Erythroblast (primary cell): ENCODE measurements around the gene ATP6V1B1.

Source experiments
- DNase-seq, 2 experiments: peaks; one replicate each; lab custom pipeline; 2025; lab: John Stamatoyannopoulos, UW
- GATA1 ChIP-seq: IDR thresholded peaks from 2 replicates; pipeline ENCODE4 v1.6.1; 2011; ENCODE audit warnings: low read depth, mild to moderate bottlenecking, control low read depth, low read length, moderate library complexity
- POLR2A ChIP-seq: IDR thresholded peaks from 2 replicates; pipeline ENCODE4 v1.6.1; 2011; ENCODE audit warnings: mild to moderate bottlenecking, low read length

The ATP6V1B1 gene

GRCh38 chr2:70956141-70956540, 20.4 kb downstream of the ATP6V1B1 start:
- TF ChIP-seq GATA1, result no peak
- TF ChIP-seq POLR2A, result no peak
- no peak for DNase-seq

GRCh38 chr2:70957798-70958197, 22.1 kb downstream of the ATP6V1B1 start:
- DNase-seq, result no peak
- TF ChIP-seq POLR2A, result no peak
- TF ChIP-seq GATA1, result no peak

DNA sequence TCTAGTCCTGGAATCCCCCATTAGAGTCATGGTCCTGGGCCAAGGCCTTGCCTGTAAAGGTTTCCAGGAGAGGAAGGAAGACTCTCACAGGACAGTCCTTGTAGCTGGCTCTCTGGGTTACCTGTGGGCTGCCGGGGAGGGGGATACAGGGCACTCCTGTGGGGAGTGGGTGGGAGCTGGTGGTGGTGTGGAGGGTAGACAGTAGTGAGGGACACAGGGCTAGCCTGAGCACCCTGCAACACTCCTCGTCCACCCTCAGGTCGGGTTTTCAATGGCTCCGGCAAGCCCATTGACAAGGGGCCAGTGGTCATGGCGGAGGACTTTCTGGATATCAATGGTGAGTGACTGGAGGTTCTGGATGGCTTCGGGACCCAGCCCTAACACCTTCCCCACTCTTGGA, 23.1 kb downstream of the ATP6V1B1 start:
- TF ChIP-seq GATA1, result no peak
- no peak for TF ChIP-seq POLR2A
- no peak for DNase-seq

GRCh38 chr2:70959271-70959761, 23.6 kb downstream of the ATP6V1B1 start:
- TF ChIP-seq POLR2A, result no peak
- DNase-seq, result no peak

DNA sequence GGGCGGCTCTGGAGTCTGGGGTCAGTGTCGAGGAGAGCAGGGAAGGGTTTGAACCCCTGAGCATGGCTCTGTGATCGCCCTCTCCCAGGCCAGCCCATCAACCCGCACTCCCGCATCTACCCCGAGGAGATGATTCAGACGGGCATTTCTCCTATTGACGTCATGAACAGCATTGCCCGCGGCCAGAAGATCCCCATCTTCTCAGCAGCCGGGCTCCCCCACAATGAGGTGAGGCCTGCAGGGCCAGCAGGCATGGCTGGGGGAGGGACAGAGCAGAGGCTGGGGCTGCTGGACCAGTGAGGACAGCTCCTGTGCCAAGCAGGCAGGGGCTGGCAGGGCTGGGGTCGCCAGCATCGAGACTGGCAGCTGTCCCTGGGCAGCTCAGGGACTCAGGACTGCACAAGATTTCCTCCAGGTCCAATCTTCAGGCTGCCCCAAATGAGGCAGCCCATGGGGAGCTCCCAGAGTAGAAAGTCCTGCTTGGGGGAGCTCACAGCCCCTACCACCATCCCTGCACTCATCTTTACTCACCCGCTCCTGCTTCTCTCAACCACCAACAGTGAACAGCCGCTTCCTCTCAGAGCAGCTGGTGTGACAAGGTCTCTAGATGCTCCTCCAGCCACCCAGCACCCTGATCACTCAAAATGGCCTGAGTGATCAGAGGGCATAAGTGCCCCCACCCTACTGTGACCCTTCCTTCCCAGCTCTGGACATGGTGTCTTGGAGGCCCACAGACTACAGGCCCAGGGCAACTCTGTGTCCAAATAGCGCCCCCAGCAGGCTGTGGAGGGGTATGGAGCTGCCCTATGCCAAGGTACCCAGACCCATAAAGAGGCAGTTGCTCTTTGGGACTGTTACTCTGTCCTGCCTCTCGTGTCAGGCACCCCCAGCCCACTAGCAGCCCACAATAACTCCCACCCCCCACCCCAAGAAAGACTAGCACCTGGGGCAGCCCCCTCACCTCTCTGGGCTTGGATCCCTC, 24.4 kb downstream of the ATP6V1B1 start:
- TF ChIP-seq POLR2A, result no peak
- no peak for TF ChIP-seq GATA1
- peak in 1 of 2 experiments; percentile 21 for DNase-seq

DNA sequence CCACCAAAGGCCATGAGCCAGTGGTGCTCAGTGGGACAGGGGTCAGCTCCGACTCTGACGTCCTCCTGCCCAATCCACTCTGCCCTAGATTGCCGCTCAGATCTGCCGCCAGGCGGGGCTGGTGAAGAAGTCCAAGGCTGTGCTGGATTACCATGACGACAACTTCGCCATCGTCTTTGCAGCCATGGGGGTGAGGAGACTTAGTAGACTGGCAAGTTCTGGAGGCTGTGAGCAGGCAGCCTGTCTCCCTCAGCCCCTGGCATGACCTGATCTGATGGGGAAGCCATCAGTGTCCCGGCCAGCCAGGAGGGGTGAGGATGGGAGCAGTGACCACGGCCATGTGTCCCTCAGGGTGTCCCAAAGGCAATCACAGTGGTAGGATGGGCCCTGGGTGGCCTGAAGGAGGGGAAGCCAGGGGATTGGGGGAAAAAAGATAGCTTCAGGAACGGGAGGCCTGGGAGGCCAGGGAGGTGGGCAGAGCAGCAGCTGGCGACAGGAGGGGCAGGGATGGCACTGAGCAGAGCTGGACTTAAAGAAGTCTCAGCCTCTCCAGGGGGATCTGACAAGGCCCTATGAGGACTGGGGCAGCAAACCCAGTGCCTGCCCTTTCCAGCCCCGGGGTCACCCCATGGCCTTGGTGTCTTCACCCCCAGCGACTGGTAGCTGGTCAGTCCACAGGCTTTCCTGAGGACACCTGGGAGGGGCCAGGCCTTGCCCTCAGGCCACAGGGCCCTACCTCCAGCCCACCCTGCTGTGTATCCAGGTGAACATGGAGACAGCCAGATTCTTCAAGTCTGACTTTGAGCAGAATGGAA, 25.3 kb downstream of the ATP6V1B1 start:
- DNase-seq, result peak in 1 of 2 experiments; percentile 16
- TF ChIP-seq POLR2A, result no peak
- no peak for TF ChIP-seq GATA1

DNA sequence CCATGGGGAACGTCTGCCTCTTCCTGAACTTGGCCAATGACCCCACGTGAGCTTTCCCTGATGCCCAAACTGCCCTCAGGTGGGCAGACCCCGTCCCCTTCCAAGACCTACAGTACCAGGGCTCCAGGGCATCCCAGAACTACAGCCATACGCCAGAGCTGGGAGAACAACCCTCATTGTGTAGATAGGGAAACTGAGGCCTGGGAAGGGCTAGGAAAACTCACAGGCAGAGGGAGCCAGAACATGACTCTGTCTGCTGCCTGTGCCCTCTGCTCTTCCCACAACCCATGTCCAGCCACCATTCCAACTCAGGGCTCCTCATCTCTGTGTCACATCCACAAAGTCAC, 25.9 kb downstream of the ATP6V1B1 start:
- no peak for TF ChIP-seq GATA1
- TF ChIP-seq POLR2A, result no peak
- no peak for DNase-seq

DNA sequence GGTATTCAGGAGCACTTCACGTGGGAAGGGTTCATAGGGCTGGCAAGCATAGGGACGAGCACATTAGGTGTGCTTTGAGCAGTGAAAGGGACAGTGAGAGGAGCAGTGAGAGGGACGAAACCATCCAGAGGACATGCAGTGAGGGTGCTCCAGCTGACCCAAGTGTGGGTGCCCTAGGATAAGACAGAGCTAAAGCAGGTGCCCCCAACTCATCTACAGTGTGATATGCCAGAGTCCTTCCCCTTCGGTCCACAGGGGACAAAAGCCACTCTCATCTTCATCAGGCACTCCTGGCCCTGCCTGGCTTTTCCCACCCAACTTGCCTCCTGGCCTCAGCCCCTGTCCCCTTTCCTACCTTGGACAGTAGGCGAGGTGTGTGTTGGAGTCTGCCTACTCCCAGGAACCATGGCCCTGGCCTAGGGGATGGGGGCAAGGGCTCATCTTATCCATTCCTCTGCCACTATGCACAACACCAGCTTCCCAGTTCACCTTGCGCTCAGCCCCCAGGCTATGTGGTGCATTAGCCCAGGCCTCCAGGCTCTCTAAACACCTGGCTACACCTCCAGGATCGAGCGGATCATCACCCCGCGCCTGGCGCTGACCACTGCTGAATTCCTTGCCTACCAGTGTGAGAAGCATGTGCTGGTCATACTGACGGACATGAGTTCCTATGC, 26.6 kb downstream of the ATP6V1B1 start:
- TF ChIP-seq POLR2A (no peak), GATA1 (no peak)
- no peak for DNase-seq

DNA sequence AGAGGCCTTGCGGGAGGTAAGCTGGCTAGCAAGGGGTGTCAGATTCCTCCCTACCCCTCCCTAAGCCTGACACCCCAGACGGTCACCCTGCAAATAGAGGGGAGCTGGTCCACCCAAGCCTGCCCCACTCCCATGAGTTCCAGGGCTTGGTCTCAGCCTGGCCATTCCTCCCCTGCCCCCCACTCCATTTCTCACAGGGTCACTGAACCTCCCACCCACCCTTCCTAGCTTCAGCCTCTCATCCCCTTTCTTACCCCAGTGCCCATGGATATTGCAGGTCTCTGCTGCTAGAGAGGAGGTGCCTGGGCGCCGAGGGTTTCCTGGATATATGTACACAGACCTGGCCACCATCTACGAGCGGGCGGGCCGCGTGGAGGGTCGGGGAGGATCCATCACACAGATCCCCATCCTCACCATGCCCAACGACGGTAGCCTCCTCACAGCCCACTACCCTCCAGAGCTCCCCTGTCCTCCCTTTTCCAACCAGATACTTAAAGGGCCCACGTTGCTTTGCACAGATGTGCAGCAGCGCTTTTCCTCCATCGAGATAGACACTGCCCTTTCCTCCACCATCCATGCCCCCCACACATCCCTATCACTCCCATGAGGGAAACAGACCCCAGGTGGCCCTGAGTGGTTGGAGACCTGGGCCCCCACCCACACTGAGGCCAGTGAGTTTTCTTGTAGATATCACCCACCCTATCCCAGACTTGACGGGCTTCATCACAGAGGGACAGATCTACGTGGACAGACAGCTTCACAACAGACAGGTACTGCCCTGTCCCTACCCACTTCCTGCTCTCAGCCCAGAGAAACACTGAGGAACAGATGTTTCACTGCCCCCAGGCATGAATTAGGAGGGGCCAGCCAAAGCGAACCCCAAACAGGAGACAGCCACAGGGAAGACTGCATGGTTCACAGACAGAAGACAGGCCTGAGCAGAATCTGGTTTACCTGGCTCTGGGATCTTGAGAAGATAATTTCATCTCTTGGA, 27.5 kb downstream of the ATP6V1B1 start:
- TF ChIP-seq GATA1 (no peak), POLR2A (no peak)
- DNase-seq, result no peak

DNA sequence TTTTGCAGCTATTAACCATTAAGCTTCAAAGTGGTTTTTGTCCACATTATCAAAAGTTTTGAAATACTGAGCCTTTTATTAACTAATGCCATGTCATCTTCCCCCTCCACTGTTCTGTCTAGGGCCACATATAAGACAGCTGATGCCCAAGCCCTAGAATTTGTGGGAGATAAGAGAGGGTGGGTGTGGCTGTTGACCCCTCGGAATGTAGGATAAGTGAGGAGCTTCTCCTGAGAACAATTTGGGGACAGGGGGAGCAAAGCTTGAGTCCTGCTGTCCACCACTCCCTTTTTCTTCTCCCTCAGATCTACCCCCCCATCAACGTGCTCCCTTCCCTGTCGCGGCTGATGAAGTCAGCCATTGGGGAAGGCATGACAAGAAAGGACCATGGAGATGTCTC, 28.4 kb downstream of the ATP6V1B1 start:
- TF ChIP-seq GATA1 (no peak), POLR2A (no peak)
- DNase-seq, result no peak

GRCh38 chr2:70964596-70965386, 29.1 kb downstream of the ATP6V1B1 start:
- peak; percentile 88 to 93 for DNase-seq
- TF ChIP-seq POLR2A (no peak), GATA1 (no peak)

DNA sequence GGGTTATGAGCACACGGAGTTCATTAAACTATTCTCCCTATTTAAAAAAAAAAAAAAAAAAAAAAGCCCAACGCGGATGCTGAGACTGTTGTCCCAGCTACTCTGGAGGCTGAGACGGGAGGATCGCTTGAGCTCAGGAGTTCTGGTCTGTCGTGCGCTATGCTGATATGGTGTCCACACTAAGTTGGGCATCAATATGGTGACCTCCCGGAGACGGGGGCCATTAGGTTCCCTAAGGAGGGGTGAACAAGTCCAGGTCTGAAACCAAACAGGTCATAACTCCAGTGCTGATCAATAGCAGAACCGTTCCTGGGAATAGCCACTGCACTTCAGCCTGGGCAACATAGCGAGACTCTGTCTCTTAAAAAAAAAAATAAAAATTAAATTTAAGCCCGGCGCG, 29.8 kb downstream of the ATP6V1B1 start:
- no peak for DNase-seq
- TF ChIP-seq GATA1 (no peak), POLR2A (no peak)
